MV-4-11 (cell line): Measurements from ENCODE around the gene SGCA.
A peak's percentile ranks its signal among the peaks of the same experiment; 100 is the strongest.

Experiments used
- DNase-seq: peaks from one replicate; lab custom pipeline; 2025; lab: John Stamatoyannopoulos, UW

Gene SGCA

GRCh38 chr17:50209472-50210239 is 43.9 kb downstream of the SGCA start:
- DNase-seq = no peak

GRCh38 chr17:50210240-50211225 is 44.7 kb downstream of the SGCA start:
- no peak for DNase-seq

GRCh38 chr17:50211249-50212120 is 45.7 kb downstream of the SGCA start:
- no peak for DNase-seq

- DNase-seq = peak; percentile 63
Observed at GRCh38 chr17:50212121-50212843, 46.5 kb downstream of the SGCA start.

- DNase-seq = peak; percentile 71
Observed at GRCh38 chr17:50213026-50214022, 47.5 kb downstream of the SGCA start.

DNA sequence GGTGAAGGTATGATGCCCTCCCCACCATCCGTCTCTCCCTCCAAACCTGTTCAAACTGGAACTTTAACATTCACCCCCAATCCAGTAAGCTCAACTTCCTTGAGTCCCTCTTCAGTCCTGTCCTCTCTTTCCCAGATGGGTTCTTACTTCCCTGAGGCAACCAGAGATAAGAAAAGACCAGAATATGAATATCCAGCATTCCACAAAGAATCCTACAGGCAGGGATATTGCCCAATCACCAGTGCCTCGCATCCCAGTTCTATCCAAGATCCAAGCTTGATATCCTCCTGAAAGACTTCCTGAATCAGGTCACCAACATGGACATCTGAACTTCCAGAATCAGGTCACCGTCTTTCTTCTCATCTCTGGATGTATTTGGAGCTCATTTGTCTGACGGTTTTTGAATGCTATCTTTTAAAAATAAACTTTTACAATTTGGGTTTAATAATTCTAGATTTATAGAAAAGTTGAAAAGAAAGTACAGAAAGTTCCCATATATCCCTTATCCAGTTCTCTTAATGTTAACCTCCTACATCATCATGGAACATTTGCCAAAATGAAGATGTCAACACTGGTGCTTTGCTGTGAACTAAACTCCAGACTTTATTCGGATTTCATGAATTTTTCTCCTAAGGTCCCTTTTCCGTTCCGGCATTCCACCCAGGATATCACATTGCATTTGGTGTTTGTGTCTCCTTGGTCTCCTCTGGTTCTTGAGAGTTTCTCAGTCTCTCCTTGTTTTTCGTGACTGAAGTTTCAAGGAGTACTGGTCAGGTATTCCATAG is 49.4 kb downstream of the SGCA start:
- DNase-seq = no peak

DNA sequence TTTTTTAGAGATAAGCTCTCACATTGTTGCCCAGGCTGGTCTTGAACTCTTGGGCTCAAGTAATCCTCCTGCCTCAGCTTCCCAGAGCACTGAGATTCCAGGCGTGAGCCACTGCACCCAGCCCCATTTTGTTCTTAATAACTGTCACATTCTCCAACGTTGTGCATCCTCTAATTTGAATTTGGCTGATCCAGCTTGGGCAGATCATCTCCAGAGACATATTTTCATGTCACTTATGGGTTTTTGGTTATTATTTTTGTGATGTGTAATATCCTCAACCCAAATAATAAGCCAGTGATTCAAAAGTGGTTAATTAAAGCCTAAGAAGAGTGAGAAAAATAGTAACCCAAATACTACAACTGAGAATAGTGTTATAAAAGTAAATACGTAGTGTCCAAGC is 51.8 kb downstream of the SGCA start:
- no peak for DNase-seq

DNA sequence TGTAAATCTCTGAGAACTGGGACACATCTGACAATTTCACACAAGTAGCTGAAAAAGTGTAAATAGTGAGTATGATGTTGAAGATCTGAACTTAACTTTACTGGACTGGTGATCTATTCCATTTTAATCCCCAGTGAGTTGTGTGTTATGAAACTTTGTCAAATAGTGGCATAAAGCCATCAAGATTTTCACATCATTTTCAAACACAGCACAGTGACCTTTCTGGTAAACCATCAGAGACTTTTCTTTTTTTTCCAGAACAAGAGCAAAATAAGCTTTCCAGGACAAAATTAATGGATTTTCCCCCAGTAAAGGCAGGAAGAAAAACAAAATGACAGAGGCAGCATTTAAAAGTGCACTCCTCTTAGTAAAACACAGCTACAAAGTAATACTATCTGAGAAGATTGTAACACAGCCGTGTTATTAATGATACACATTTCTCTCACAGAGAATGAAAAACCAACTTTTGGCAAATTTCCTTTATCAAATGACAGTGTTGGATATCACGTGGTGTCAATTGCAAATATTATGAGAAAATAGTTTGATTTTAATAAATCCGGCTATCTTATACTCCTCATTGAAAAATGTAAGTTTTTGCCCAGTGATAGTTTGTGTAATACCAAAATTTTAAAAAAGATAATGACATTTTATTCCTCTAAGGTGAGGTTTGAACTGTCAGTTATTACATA is 52.4 kb downstream of the SGCA start:
- DNase-seq = no peak

DNA sequence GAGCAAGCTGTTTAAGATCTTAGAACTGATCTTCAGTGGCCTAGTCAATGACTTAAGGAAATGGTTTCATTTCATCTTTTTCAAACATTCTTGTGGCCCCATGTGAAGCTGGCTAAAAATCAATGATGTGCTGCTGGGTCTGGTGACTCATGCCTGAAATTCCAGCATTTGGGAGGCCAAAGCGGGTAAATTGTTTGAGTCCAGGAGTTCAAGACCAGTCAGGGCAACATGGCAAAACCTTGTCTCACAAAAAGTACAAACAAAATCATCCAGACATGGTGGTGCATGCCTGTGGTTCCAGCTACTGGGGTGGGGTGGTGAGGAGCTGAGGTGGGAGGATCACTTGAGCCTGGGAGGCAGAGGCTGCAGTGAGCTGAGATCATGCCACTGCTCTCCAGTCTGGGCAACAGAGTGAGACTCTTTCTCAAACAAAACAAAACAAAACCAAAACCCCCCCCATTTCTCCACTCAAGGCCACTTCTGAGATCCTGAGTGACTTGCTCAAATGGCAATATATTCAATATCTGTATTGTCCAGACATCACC is 53.0 kb downstream of the SGCA start:
- DNase-seq = peak; percentile 86

- DNase-seq = no peak
Observed at GRCh38 chr17:50219342-50219741, 53.5 kb downstream of the SGCA start.

DNA sequence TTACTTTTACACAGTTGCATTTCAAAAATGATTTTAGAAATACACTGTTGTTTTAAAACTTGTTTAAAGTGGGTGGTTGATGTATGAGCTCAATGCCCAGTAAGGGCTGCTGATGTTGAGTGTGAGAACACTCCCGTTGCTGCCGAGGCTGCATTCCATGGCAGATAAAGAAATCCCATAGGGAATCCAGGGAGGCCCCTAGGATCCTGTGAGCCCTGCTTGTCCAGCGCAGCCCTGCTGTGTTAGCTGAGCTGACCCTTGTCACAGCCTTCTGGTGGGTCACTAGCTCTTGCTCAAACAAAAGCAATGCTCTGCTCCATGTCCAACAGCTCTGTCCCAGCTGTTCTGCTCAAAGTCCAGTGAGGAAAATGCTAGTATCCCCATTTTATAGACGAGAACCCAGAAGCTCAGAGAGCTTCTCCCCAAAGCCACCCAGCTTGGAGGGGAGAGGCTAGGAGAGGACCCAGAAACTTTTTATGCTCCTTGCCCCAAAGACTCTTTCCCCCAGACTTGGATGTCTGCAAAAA is 54.2 kb downstream of the SGCA start:
- no peak for DNase-seq

GRCh38 chr17:50220811-50221210 is 55.0 kb downstream of the SGCA start:
- no peak for DNase-seq

- peak; percentile 92 for DNase-seq
Observed at GRCh38 chr17:50221266-50221863, 55.6 kb downstream of the SGCA start.

- DNase-seq = peak; percentile 83
Observed at GRCh38 chr17:50221864-50222545, 56.2 kb downstream of the SGCA start.

GRCh38 chr17:50222922-50223321 is 57.1 kb downstream of the SGCA start:
- peak; percentile 18 for DNase-seq
